K562 (cell line): Measurements from ENCODE around the gene CELF6. TPM values are rescaled to one million over a fixed set of nuclear protein-coding genes. Genes with fewer than 3 reads are reported as not detected.

ENCODE experiments used
- ATAC-seq: fragments of 200-7000 bp; cut with Tn5 transposase; 3 replicates; pipeline ENCODE4 v1.9.1; 2020; ENCODE audit warnings: moderate library complexity
- BruUV-seq: library from RNA; stranded (reverse); fragments of 400-500 nt; replicated peaks from 2 replicates; lab custom pipeline; 2021; lab: Mats Ljungman, UMichigan
- CTCF ChIA-PET: fragments of 300-600 bp; formaldehyde crosslinking; extraction: SDS; loops from one replicate; lab custom pipeline; 2021; ENCODE audit warnings: low intra/inter-chr PET ratio; lab: Yijun Ruan, JAX
- POLR2A ChIA-PET: fragments of 300-600, 350-650 bp; sonication (Branson Sonifier 250); formaldehyde crosslinking; extraction: SDS; loops from one replicate; lab custom pipeline; 2021; ENCODE audit warnings: antibody characterized with exemption, inconsistent platforms; lab: Yijun Ruan, JAX
- DNase-seq, 4 experiments: peaks; one replicate each; pipeline versions ENCODE4 v3.0.0 to v3.0.0-alpha.2; 2011 to 2018; ENCODE audit warnings: low spot score in 3 of 4, mixed read lengths in 3 of 4; ENCODE audit errors: extremely low read depth in 1 of 4
- FAIRE-seq: peaks from 2 replicates; lab custom pipeline; 2011; peaks lifted over from hg19 to GRCh38; lab: Jason Lieb, UNC
- H2AFZ ChIP-seq: 2 replicates; pipeline ENCODE4 v1.6.0; 2011; ENCODE audit warnings: low read depth, low read length, control low read depth, inconsistent platforms
- H3K27ac ChIP-seq: fragments of 200-600 bp; 3 replicates; pipeline ENCODE4 v1.8.0; 2011; ENCODE audit warnings: low read depth, mild to moderate bottlenecking, control low read depth, inconsistent platforms, low read length, moderate library complexity, mixed read lengths; ENCODE audit errors: extremely low read depth
- H3K27me3 ChIP-seq, 2 experiments: fragments of 300-600 bp in 1 of 2; 2 replicates in 1 of 2; 3 replicates in 1 of 2; pipeline versions ENCODE4 v1.6.0 to v1.8.0; 2011; ENCODE audit warnings: inconsistent platforms in 2 of 2, low read length in 2 of 2, mild to moderate bottlenecking in 1 of 2, mixed read lengths in 1 of 2, moderate library complexity in 1 of 2; ENCODE audit not compliant: control insufficient read depth in 2 of 2, insufficient read depth in 2 of 2
- H3K36me3 ChIP-seq: fragments of 300-600 bp; 3 replicates; pipeline ENCODE4 v1.8.0; 2011; ENCODE audit warnings: mild to moderate bottlenecking, low read length, inconsistent platforms; ENCODE audit not compliant: control insufficient read depth, insufficient read depth
- H3K4me1 ChIP-seq, 2 experiments: fragments of 200-600 bp in 1 of 2; replicated peaks in 1 of 2; 2 replicates in 1 of 2; 3 replicates in 1 of 2; pipeline versions ENCODE4 v1.5.1 to v1.8.0; 2011; ENCODE audit warnings: inconsistent platforms in 2 of 2, low read length in 2 of 2, mild to moderate bottlenecking in 1 of 2, mixed read lengths in 1 of 2, moderate library complexity in 1 of 2; ENCODE audit not compliant: control insufficient read depth in 2 of 2, insufficient read depth in 2 of 2
- H3K4me2 ChIP-seq: 2 replicates; pipeline ENCODE4 v1.6.1; 2011; ENCODE audit warnings: low read length, control low read depth, inconsistent platforms, mixed read lengths; ENCODE audit not compliant: insufficient read depth
- H3K4me3 ChIP-seq: fragments of 200-600 bp; sonication (generic), shearing (Covaris generic); 2 replicates; pipeline ENCODE4 v1.5.1; 2016; ENCODE audit warnings: control low read depth, inconsistent platforms
- H3K79me2 ChIP-seq: fragments of 200-600 bp; 3 replicates; pipeline ENCODE4 v1.8.0; 2011; ENCODE audit warnings: low read length, inconsistent platforms; ENCODE audit not compliant: control insufficient read depth, insufficient read depth
- H3K9ac ChIP-seq, 2 experiments: 2 replicates each; pipeline versions ENCODE4 v1.6.0 to v1.6.1; 2011; ENCODE audit warnings: low read depth in 2 of 2, low read length in 2 of 2, control low read depth in 1 of 2, inconsistent platforms in 1 of 2, mild to moderate bottlenecking in 1 of 2, mixed read lengths in 1 of 2; ENCODE audit not compliant: insufficient read depth in 1 of 2
- H3K9me1 ChIP-seq: one replicate; pipeline ENCODE4 v1.6.0; 2011; ENCODE audit warnings: inconsistent platforms, mild to moderate bottlenecking, low read length, moderate library complexity; ENCODE audit not compliant: control insufficient read depth, insufficient read depth
- H3K9me3 ChIP-seq: replicated peaks from 2 replicates; pipeline ENCODE4 v1.5.1; 2011; ENCODE audit warnings: low read depth, low read length, inconsistent platforms; ENCODE audit not compliant: control insufficient read depth, insufficient read depth
- H4K20me1 ChIP-seq: replicated peaks from 2 replicates; pipeline ENCODE4 v1.6.1; 2011; ENCODE audit warnings: low read length, inconsistent platforms, mixed read lengths; ENCODE audit not compliant: control insufficient read depth, insufficient read depth
- KLF16 ChIP-seq: IDR thresholded peaks from 2 replicates; pipeline ENCODE4 v1.6.1; 2016; ENCODE audit warnings: antibody characterized with exemption
- MYBL2 ChIP-seq, 2 experiments: fragments of 450-650 bp in 1 of 2; sonication (generic) in 1 of 2; formaldehyde crosslinking in 1 of 2; IDR thresholded peaks; 2 replicates each; pipeline versions ENCODE4 v1.6.1 to v1.8.1; 2017 to 2022; ENCODE audit warnings: borderline replicate concordance in 1 of 2, inconsistent platforms in 1 of 2, low read depth in 1 of 2, mild to moderate bottlenecking in 1 of 2, missing genetic modification reagents in 1 of 2, moderate library complexity in 1 of 2
- RCOR1 ChIP-seq, 2 experiments: IDR thresholded peaks; 2 replicates each; pipeline ENCODE4 v1.6.1; 2012; ENCODE audit warnings: low read depth in 2 of 2, low read length in 2 of 2, borderline replicate concordance in 1 of 2, improper control_type of control experiment in 1 of 2
- SP2 ChIP-seq: IDR thresholded peaks from 2 replicates; pipeline ENCODE4 v1.6.1; 2011; ENCODE audit warnings: mild to moderate bottlenecking, low read depth, low read length, moderate library complexity; ENCODE audit not compliant: poor library complexity, severe bottlenecking; ENCODE audit errors: extremely low read depth
- TOE1 ChIP-seq, 2 experiments: fragments of 450-650 bp in 1 of 2; sonication (generic) in 1 of 2; formaldehyde crosslinking in 1 of 2; IDR thresholded peaks; 2 replicates each; pipeline versions ENCODE4 v1.7.1 to v1.8.0; 2016 to 2022; ENCODE audit warnings: borderline replicate concordance in 2 of 2, mild to moderate bottlenecking in 2 of 2, antibody characterized with exemption in 1 of 2, inconsistent platforms in 1 of 2, low read depth in 1 of 2, missing genetic modification reagents in 1 of 2, moderate library complexity in 1 of 2
- WGBS: fragments of 100-300 bp; shearing (Covaris generic); methylation state at CpG from one replicate; pipeline ENCODE4 v1.1.6; 2016; ENCODE audit warnings: low coverage, mixed read lengths; ENCODE audit not compliant: insufficient coverage; ENCODE audit errors: missing lambda C conversion rate; 5-methylcytosine and 5-hydroxymethylcytosine counted together
- in situ Hi-C: fragments of 300-500 bp; cut with MboI; formaldehyde crosslinking; loops from 4 replicates; pipeline ENCODE4 v1.15.0; 2018; ENCODE audit warnings: inconsistent platforms, mixed read lengths
- intact Hi-C: fragments of 100-400 bp; cut with micrococcal nuclease; formaldehyde crosslinking; loops from 2 replicates; pipeline ENCODE4 v1.14.2; 2022
- polyA plus RNA-seq, 8 experiments: library from polyadenylated mRNA; depleted of rRNA in 4 of 8; stranded (reverse) in 5 of 8; unstranded in 3 of 8; fragments of >200 nt; fragmentation: Nextera tagmentation in 2 of 8; fragmentation: Illumina TruSeq in 1 of 8; extraction: Ambion mirVana in 2 of 8; extraction: Trizol in 1 of 8; gene quantifications; 2 replicates each; pipeline versions ENCODE4 v1.2.1 to v1.2.3, GENCODE V29; 2011 to 2014; ENCODE audit warnings: inconsistent platforms in 1 of 8, missing spikeins in 1 of 8
- total RNA-seq, 7 experiments: library from RNA; depleted of rRNA in 6 of 7; stranded (reverse); fragments of >200 nt in 6 of 7; fragmentation: Illumina TruSeq in 2 of 7; extraction: Trizol in 2 of 7; gene quantifications; 2 replicates each; pipeline versions ENCODE4 v1.2.1 to v1.2.3, GENCODE V29; 2011 to 2021; ENCODE audit warnings: low replicate concordance in 1 of 7
- TF ChIP-seq, protein P1 (sequence below): fragments of 250-450 bp; sonication (Bioruptor Pico); IDR thresholded peaks from 2 replicates; pipeline ENCODE4 v1.8.0; 2021; ENCODE audit warnings: mild to moderate bottlenecking, moderate library complexity
- TF ChIP-seq, protein P2 (sequence below): fragments of 450-650 bp; IDR thresholded peaks from 2 replicates; pipeline ENCODE4 v1.6.1; 2016; ENCODE audit warnings: missing biosample characterization, missing genetic modification characterization
- TF ChIP-seq, protein P3 (sequence below): fragments of 450-650 bp; conservative IDR thresholded peaks from 2 replicates; pipeline ENCODE4 v1.6.1; 2016; ENCODE audit warnings: missing genetic modification characterization, low read depth, mild to moderate bottlenecking, missing compliant biosample characterization, moderate library complexity
- TF ChIP-seq, protein P4 (sequence below): fragments of 250-450 bp; sonication (Bioruptor Pico); IDR thresholded peaks from 2 replicates; pipeline ENCODE4 v1.8.0; 2021; ENCODE audit warnings: moderate library complexity, mild to moderate bottlenecking, inconsistent platforms
- TF ChIP-seq, protein P5 (sequence below), 2 experiments: fragments of 250-450 bp in 1 of 2; fragments of 450-650 bp in 1 of 2; sonication (Bioruptor Pico) in 1 of 2; IDR thresholded peaks; 2 replicates each; pipeline versions ENCODE4 v1.6.1 to v1.8.0; 2016 to 2021; ENCODE audit warnings: mild to moderate bottlenecking in 2 of 2, moderate library complexity in 2 of 2, missing compliant biosample characterization in 1 of 2, missing genetic modification characterization in 1 of 2

The CELF6 gene
- total and polyA plus RNA-seq, 9 of the 15 experiments (the other 6 are each of a cell fraction or from before 2014, with no cell fraction given) = 0.01 to 0.11 TPM; not detected in 7

DNA sequence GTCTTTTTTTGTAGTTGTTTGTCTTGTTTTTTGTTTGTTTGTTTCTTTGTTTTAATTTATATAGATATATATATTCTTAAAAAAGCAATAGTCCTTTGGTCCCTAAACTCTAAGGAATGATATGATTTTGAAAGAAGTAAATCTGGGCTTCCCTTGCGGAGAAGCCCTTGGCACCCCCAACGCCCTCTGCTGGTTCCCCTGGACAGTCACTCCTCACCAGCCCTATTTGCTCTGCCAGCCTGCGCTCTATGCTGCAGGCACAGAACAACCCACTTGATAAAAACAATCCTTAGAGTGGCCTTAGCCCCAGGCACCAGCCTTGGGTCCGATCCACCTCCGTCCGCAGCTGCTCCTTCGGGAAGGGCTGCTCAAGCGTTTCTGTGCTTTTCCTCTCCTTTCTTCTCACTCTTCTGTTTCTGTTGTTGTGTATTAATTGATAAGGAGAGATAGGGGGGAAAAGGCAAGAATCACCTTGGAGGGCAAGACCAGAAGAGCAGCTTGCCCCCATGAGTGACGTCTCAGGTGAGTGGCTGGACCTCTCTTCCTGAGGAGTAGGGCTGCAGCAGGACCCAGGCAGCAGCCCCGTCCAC lies 33.9 kb downstream of the CELF6 start:
- H3K9me3 ChIP-seq = no peaks in the 10 kb centered on the region
- H3K36me3 ChIP-seq = no peaks in the 10 kb centered on the region
- H3K4me1 ChIP-seq = peaks cover 3 to 18% of the 10 kb centered on the region in 2 experiments; a peak in 4 of 5 replicates
- H3K4me2 ChIP-seq = no peak overlapping the region
- ATAC-seq (peak; percentile 88), FAIRE-seq (peak; percentile 89), DNase-seq (peak; percentile 64 to 72 (median 68))
- H3K27ac ChIP-seq = no peak overlapping the region
- no peak overlapping the region for H2AFZ ChIP-seq
- POLR2A ChIA-PET = no interaction called here
- H3K9ac ChIP-seq = no peak overlapping the region
- 1% methylated on average over 9 of the region's 10 CpGs for WGBS
- H4K20me1 ChIP-seq = peaks cover 4% of the 10 kb centered on the region; the same call in 1 of the 2 replicates
- CTCF ChIA-PET = interaction anchor here (0.7 to 1.1 kb wide), 2 partner anchors 85 to 86 kb away, joined by 3 to 4 read pairs; no protein-coding TSS in a partner anchor
- no TSS peak for BruUV-seq
- intact Hi-C loops = loop anchor here (1.0 kb wide), 1 partner anchor 87 kb away; no protein-coding TSS in a partner anchor
- in situ Hi-C loops = no loop called here
- no peaks in the 10 kb centered on the region for H3K79me2 ChIP-seq
- no peak overlapping the region for H3K4me3 ChIP-seq
- no peaks in the 10 kb centered on the region for H3K9me1 ChIP-seq
- H3K27me3 ChIP-seq = peaks cover 24 to 48% of the 10 kb centered on the region in 2 experiments; a peak in 4 of 5 replicates
- TF ChIP-seq, protein P1, sequence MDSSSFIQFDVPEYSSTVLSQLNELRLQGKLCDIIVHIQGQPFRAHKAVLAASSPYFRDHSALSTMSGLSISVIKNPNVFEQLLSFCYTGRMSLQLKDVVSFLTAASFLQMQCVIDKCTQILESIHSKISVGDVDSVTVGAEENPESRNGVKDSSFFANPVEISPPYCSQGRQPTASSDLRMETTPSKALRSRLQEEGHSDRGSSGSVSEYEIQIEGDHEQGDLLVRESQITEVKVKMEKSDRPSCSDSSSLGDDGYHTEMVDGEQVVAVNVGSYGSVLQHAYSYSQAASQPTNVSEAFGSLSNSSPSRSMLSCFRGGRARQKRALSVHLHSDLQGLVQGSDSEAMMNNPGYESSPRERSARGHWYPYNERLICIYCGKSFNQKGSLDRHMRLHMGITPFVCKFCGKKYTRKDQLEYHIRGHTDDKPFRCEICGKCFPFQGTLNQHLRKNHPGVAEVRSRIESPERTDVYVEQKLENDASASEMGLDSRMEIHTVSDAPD (CRISPR knock-in tag) = no peak
- TF ChIP-seq, protein P2, sequence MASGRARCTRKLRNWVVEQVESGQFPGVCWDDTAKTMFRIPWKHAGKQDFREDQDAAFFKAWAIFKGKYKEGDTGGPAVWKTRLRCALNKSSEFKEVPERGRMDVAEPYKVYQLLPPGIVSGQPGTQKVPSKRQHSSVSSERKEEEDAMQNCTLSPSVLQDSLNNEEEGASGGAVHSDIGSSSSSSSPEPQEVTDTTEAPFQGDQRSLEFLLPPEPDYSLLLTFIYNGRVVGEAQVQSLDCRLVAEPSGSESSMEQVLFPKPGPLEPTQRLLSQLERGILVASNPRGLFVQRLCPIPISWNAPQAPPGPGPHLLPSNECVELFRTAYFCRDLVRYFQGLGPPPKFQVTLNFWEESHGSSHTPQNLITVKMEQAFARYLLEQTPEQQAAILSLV = no peak
- TF ChIP-seq, protein P3, sequence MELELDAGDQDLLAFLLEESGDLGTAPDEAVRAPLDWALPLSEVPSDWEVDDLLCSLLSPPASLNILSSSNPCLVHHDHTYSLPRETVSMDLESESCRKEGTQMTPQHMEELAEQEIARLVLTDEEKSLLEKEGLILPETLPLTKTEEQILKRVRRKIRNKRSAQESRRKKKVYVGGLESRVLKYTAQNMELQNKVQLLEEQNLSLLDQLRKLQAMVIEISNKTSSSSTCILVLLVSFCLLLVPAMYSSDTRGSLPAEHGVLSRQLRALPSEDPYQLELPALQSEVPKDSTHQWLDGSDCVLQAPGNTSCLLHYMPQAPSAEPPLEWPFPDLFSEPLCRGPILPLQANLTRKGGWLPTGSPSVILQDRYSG (tag) = no peak
- TF ChIP-seq KLF16 (0 out of 2 replicates have a peak, but pooled peaks have one; percentile 23), SP2 (no peak), MYBL2 (IDR thresholded peaks at IDR 0.05; ENCODE audit: low read depth) (no peak), MYBL2 (CRISPR knock-in tag; IDR thresholded peaks at IDR 0.05; ENCODE audit: borderline replicate concordance) (no peak), TOE1 (IDR thresholded peaks at IDR 0.05; ENCODE audit: borderline replicate concordance) (no peak), TOE1 (CRISPR knock-in tag; IDR thresholded peaks at IDR 0.05; ENCODE audit: borderline replicate concordance, low read depth) (no peak), RCOR1 (IDR thresholded peaks at IDR 0.05; ENCODE audit: borderline replicate concordance in 1 of 2, low read depth in 2 of 2, low read length in 2 of 2) (peak in 1 of 2 experiments; percentile 70; a peak in 1 of 4 replicates)
- TF ChIP-seq, protein P4, sequence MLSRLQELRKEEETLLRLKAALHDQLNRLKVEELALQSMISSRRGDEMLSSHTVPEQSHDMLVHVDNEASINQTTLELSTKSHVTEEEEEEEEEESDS = no peak
- TF ChIP-seq, protein P5, sequence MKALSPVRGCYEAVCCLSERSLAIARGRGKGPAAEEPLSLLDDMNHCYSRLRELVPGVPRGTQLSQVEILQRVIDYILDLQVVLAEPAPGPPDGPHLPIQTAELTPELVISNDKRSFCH (CRISPR knock-in tag; IDR thresholded peaks at IDR 0.05) = no peak
- TF ChIP-seq, protein P5 (tag; IDR thresholded peaks at IDR 0.05) = 0 out of 2 replicates have a peak, but pooled peaks have one; percentile 19
